ENCODE measurements around the gene EYS.
"Not testable (repeated sequence)": the region's sequence is repeated elsewhere in the genome, so short reads cannot be mapped to it uniquely, and the experiment has no call there.

The EYS gene

GRCh38 chr6:65524232-65524631 lies 182.8 kb downstream of the EYS start:
- Mint-ChIP-seq H3K4me3 (no peak overlapping the region), H3K36me3 (ENCODE audit: insufficient read depth) (no peaks in the 10 kb centered on the region), H3K9me3 (peaks cover 6% of the 10 kb centered on the region), H3K4me1 (no peaks in the 10 kb centered on the region), H3K27ac (ENCODE audit: low read depth) (no peak overlapping the region), H3K27me3 (no peaks in the 10 kb centered on the region)
- no peak for ATAC-seq (replicated peaks; ENCODE audit: extremely low read depth, poor library complexity, severe bottlenecking)
- DNase-seq (ENCODE audit: low spot score in 2 of 2), result no peak

DNA sequence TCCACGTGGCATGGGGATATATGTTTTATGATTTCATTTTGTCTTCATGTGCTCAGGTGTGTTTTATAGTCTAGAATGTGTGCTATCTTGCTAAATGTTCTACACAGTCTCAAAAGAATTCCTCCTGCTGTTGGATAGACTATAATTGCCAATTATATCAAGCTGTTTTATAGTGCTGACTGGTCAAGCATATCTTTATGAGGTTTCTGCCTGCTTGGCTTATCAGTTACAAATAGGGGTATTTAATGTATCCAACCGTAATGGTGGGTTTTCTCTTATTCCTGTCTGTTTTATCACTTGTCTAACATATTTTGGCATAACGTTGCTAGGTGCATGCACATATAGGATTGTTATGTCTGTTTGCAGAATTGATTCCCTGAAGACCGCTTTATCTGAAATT lies 201.3 kb downstream of the EYS start:
- H3K9me3 Mint-ChIP-seq, result peaks cover 20% of the 10 kb centered on the region
- DNase-seq (ENCODE audit: low spot score in 2 of 2) (no peak), ATAC-seq (replicated peaks; ENCODE audit: extremely low read depth, poor library complexity, severe bottlenecking) (no peak)
- no peak overlapping the region for H3K27ac Mint-ChIP-seq (ENCODE audit: low read depth)
- no peaks in the 10 kb centered on the region for H3K4me1 Mint-ChIP-seq
- H3K36me3 Mint-ChIP-seq (ENCODE audit: insufficient read depth), result no peaks in the 10 kb centered on the region
- no peak overlapping the region for H3K4me3 Mint-ChIP-seq
- no peaks in the 10 kb centered on the region for H3K27me3 Mint-ChIP-seq

- H3K4me3 Mint-ChIP-seq, result no peak overlapping the region
- no peak overlapping the region for H3K27ac Mint-ChIP-seq (ENCODE audit: low read depth)
- ATAC-seq (replicated peaks; ENCODE audit: extremely low read depth, poor library complexity, severe bottlenecking), result no peak
Measured at GRCh38 chr6:65501045-65501444, 206.0 kb downstream of the EYS start.

DNA sequence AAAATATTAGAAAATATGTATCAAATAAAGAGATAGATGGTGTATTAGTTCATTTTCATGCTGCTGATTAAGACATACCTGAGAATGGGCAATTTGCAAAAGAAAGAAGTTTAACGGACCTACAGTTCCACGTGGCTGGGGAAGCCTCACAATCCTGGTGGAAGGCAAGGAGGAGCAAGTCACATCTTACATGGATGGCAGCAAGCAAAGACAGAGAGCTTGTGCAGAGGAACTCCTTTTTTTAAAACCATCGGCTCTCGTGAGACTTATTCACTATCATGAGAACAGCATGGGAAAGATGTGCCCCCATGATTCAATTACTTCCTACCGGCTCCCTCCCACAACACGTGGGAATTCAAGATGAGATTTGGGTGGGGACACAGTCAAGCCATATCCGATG lies 223.4 kb downstream of the EYS start:
- not testable (repeated sequence) for H3K4me3 Mint-ChIP-seq; H3K9me3 Mint-ChIP-seq; H3K27me3 Mint-ChIP-seq; H3K4me1 Mint-ChIP-seq; H3K36me3 Mint-ChIP-seq (ENCODE audit: insufficient read depth); DNase-seq (ENCODE audit: low spot score in 2 of 2); ATAC-seq (replicated peaks; ENCODE audit: extremely low read depth, poor library complexity, severe bottlenecking); H3K27ac Mint-ChIP-seq (ENCODE audit: low read depth)

More at GRCh38 chr6:65501045-65501444, 206.0 kb downstream of the EYS start:
- peaks cover 24% of the 10 kb centered on the region for H3K9me3 Mint-ChIP-seq
- no peaks in the 10 kb centered on the region for H3K36me3 Mint-ChIP-seq (ENCODE audit: insufficient read depth)
- H3K4me1 Mint-ChIP-seq, result no peaks in the 10 kb centered on the region
- DNase-seq (ENCODE audit: low spot score in 2 of 2), result no peak
- H3K27me3 Mint-ChIP-seq, result no peaks in the 10 kb centered on the region

- Mint-ChIP-seq H3K4me3 (no peak overlapping the region), H3K36me3 (ENCODE audit: insufficient read depth) (no peaks in the 10 kb centered on the region), H3K4me1 (no peaks in the 10 kb centered on the region), H3K27me3 (no peaks in the 10 kb centered on the region), H3K9me3 (peaks cover 3% of the 10 kb centered on the region), H3K27ac (ENCODE audit: low read depth) (no peak overlapping the region)
- ATAC-seq (replicated peaks; ENCODE audit: extremely low read depth, poor library complexity, severe bottlenecking) (no peak), DNase-seq (ENCODE audit: low spot score in 2 of 2) (no peak)
Measured at GRCh38 chr6:65469650-65470049, 237.4 kb downstream of the EYS start.

DNA sequence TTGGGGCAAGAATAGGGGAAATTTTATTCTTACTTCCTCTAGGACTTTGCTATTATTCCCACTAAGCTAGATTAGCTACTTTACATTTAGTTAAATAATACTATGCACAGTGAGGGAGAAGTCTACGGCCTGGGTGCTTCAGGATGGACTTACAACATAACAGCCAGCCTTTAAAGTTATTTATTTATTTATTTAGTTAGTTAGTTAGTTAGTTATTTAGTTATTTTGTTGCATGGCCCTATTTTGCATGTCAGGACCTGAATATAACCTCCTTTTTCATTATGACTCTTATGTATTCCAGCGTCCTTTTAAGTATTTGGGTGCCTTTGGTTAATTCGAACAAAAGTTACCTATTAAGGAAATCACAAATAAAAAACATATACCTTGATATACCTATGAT lies 238.7 kb downstream of the EYS start:
- H3K4me1 Mint-ChIP-seq, result no peaks in the 10 kb centered on the region
- H3K36me3 Mint-ChIP-seq (ENCODE audit: insufficient read depth), result no peaks in the 10 kb centered on the region
- no peaks in the 10 kb centered on the region for H3K27me3 Mint-ChIP-seq
- ATAC-seq (replicated peaks; ENCODE audit: extremely low read depth, poor library complexity, severe bottlenecking), result no peak
- H3K9me3 Mint-ChIP-seq, result no peaks in the 10 kb centered on the region
- H3K27ac Mint-ChIP-seq (ENCODE audit: low read depth), result no peak overlapping the region
- no peak overlapping the region for H3K4me3 Mint-ChIP-seq
- DNase-seq (ENCODE audit: low spot score in 2 of 2), result no peak

GRCh38 chr6:65461121-65461520 lies 245.9 kb downstream of the EYS start:
- Mint-ChIP-seq H3K27me3 (no peaks in the 10 kb centered on the region), H3K4me1 (no peaks in the 10 kb centered on the region), H3K9me3 (peaks cover 8% of the 10 kb centered on the region), H3K27ac (ENCODE audit: low read depth) (no peak overlapping the region), H3K4me3 (no peak overlapping the region), H3K36me3 (ENCODE audit: insufficient read depth) (no peaks in the 10 kb centered on the region)
- ATAC-seq (replicated peaks; ENCODE audit: extremely low read depth, poor library complexity, severe bottlenecking) (no peak), DNase-seq (ENCODE audit: low spot score in 2 of 2) (no peak)

DNA sequence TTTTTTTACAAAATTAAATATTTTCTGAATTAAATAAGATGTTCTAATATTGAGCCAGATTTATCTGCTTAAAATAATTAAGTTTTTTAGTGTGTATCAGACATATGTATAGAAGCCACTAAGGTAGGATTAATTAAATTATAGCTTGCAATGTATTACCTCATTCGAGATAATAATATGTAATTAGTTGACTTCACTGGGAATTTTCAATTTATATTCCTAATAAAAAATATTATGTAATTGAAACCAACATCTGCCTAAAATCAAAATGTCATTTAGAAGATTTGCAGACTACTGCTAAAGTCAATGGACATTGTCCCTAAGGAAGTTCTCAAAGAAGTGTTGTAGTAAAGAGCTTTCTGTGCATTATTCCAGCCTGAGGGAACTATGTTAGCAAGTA lies 254.7 kb downstream of the EYS start:
- H3K4me3 Mint-ChIP-seq, result no peak overlapping the region
- no peak overlapping the region for H3K27ac Mint-ChIP-seq (ENCODE audit: low read depth)
- H3K9me3 Mint-ChIP-seq, result peaks cover 18% of the 10 kb centered on the region
- H3K27me3 Mint-ChIP-seq, result no peaks in the 10 kb centered on the region
- no peak for DNase-seq (ENCODE audit: low spot score in 2 of 2)
- H3K4me1 Mint-ChIP-seq, result no peaks in the 10 kb centered on the region
- H3K36me3 Mint-ChIP-seq (ENCODE audit: insufficient read depth), result no peaks in the 10 kb centered on the region
- no peak for ATAC-seq (replicated peaks; ENCODE audit: extremely low read depth, poor library complexity, severe bottlenecking)

DNA sequence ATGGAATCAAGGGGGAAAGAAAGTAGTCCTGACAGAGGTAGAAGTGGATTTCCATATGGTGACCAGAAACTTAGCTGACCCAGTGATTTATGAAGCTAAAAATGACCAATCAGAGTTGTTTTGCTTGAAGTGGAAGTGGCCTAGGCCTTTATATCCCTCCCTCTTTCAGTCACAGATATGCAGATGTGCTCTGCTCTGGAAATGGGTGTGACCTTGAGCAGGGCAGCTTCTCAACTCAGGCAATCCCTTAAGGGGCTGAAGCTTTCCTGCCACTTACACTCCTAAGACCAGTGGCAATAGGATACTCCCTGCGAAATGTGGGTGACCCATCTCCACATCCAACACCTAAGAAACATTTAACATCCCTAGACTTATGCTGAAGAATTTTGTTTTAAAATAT lies 256.6 kb downstream of the EYS start:
- Mint-ChIP-seq H3K27me3 (no peaks in the 10 kb centered on the region), H3K9me3 (peaks cover 13% of the 10 kb centered on the region), H3K36me3 (ENCODE audit: insufficient read depth) (no peaks in the 10 kb centered on the region), H3K4me1 (no peaks in the 10 kb centered on the region), H3K4me3 (no peak overlapping the region), H3K27ac (ENCODE audit: low read depth) (no peak overlapping the region)
- DNase-seq (ENCODE audit: low spot score in 2 of 2) (no peak), ATAC-seq (replicated peaks; ENCODE audit: extremely low read depth, poor library complexity, severe bottlenecking) (no peak)

- Mint-ChIP-seq H3K27me3 (no peaks in the 10 kb centered on the region), H3K9me3 (peaks cover 13% of the 10 kb centered on the region), H3K27ac (ENCODE audit: low read depth) (no peak overlapping the region), H3K36me3 (ENCODE audit: insufficient read depth) (no peaks in the 10 kb centered on the region), H3K4me1 (no peaks in the 10 kb centered on the region), H3K4me3 (no peak overlapping the region)
- DNase-seq (ENCODE audit: low spot score in 2 of 2) (no peak), ATAC-seq (replicated peaks; ENCODE audit: extremely low read depth, poor library complexity, severe bottlenecking) (no peak)
Measured at GRCh38 chr6:65449926-65450325, 257.1 kb downstream of the EYS start.

DNA sequence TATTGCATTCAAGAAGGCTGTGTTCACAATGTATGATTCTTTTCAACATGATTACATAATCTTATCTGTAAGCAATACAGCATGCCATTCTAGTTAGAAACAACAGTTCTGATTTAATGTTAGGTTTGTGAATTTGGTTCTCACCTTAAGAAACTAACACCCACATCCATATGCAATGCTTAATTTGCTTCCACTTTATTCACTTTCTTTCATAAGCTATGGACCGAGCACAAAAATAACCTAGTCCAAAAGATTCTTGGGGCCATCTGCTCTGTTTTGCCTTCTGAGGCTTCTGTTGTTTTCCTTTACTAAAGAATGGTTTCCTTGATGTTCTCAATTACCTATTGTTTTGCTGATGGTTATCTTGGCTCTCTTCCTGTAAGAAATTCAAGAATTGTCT lies 258.2 kb downstream of the EYS start:
- DNase-seq (ENCODE audit: low spot score in 2 of 2) (no peak), ATAC-seq (replicated peaks; ENCODE audit: extremely low read depth, poor library complexity, severe bottlenecking) (no peak)
- Mint-ChIP-seq H3K27me3 (no peaks in the 10 kb centered on the region), H3K9me3 (peaks cover 13% of the 10 kb centered on the region), H3K4me1 (no peaks in the 10 kb centered on the region), H3K4me3 (no peak overlapping the region), H3K36me3 (ENCODE audit: insufficient read depth) (no peaks in the 10 kb centered on the region), H3K27ac (ENCODE audit: low read depth) (no peak overlapping the region)

DNA sequence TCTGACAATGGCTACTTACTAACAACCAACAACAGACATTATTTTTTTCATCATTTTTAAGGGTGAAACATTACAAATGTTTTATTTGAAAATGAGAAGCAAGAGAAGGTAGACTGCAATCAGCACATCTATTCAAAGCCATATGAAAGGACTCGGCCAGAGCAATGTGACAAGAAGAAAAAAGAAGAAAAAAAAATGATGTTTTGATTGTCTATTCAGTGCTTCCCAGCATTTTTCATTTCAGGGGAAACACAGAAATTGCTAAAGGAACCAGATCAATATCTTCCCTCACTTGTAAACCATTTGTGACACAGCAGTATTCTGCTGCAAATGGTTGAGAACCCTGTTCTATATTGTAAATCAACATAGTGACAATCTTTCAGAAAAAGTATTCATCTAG lies 270.7 kb downstream of the EYS start:
- Mint-ChIP-seq H3K27ac (ENCODE audit: low read depth) (no peak overlapping the region), H3K4me3 (no peak overlapping the region), H3K9me3 (peaks cover 20% of the 10 kb centered on the region), H3K4me1 (no peaks in the 10 kb centered on the region), H3K27me3 (no peaks in the 10 kb centered on the region), H3K36me3 (ENCODE audit: insufficient read depth) (no peaks in the 10 kb centered on the region)
- DNase-seq (ENCODE audit: low spot score in 2 of 2), result no peak
- ATAC-seq (replicated peaks; ENCODE audit: extremely low read depth, poor library complexity, severe bottlenecking), result no peak

- Mint-ChIP-seq H3K27me3 (no peaks in the 10 kb centered on the region), H3K4me1 (no peaks in the 10 kb centered on the region), H3K27ac (ENCODE audit: low read depth) (no peak overlapping the region), H3K9me3 (peaks cover 28% of the 10 kb centered on the region), H3K36me3 (ENCODE audit: insufficient read depth) (no peaks in the 10 kb centered on the region), H3K4me3 (no peak overlapping the region)
- DNase-seq (ENCODE audit: low spot score in 2 of 2) (no peak), ATAC-seq (replicated peaks; ENCODE audit: extremely low read depth, poor library complexity, severe bottlenecking) (no peak)
Measured at GRCh38 chr6:65416621-65417020, 290.4 kb downstream of the EYS start.

GRCh38 chr6:65410309-65410708 lies 296.7 kb downstream of the EYS start:
- Mint-ChIP-seq H3K27me3 (no peaks in the 10 kb centered on the region), H3K4me1 (no peaks in the 10 kb centered on the region), H3K4me3 (no peak overlapping the region), H3K36me3 (ENCODE audit: insufficient read depth) (no peaks in the 10 kb centered on the region), H3K27ac (ENCODE audit: low read depth) (no peak overlapping the region), H3K9me3 (peaks cover 27% of the 10 kb centered on the region)
- no peak for DNase-seq (ENCODE audit: low spot score in 2 of 2)
- ATAC-seq (replicated peaks; ENCODE audit: extremely low read depth, poor library complexity, severe bottlenecking), result no peak
